Activated T-cell treated with anti-CD3 and anti-CD28 coated beads for 24 hours (primary cell): Measurements from ENCODE around the gene VIPR1.

ENCODE experiments used
- DNase-seq: peaks from one replicate; pipeline ENCODE4 v3.0.0-alpha.2; 2020; ENCODE audit warnings: low read depth

Gene VIPR1

DNA sequence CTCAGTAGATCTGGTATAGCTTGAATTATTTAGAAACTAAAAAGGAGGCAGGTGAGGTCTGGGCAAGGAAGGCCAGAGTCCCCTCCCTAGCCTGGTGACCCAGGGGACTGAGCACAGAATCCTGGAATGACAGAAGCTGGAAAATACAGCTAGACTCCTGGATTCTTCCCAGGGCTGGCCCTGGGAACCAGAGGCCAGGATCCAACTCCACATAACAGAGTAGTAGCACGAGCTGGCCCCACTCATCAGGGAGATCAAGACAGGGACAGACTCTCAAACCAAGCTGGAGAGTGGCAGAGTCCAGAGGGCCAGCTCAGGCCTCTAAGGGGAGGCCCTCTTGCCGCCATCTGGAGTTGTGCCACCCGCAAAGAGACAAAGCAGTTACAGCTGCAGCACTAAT is 10.7 kb downstream of the VIPR1 start:
- no peak for DNase-seq

- no peak for DNase-seq
Measured at GRCh38 chr3:42513521-42513920, 11.1 kb downstream of the VIPR1 start.

GRCh38 chr3:42514876-42515275 is 12.4 kb downstream of the VIPR1 start:
- no peak for DNase-seq

GRCh38 chr3:42515391-42515916 is 13.0 kb downstream of the VIPR1 start:
- no peak for DNase-seq

DNA sequence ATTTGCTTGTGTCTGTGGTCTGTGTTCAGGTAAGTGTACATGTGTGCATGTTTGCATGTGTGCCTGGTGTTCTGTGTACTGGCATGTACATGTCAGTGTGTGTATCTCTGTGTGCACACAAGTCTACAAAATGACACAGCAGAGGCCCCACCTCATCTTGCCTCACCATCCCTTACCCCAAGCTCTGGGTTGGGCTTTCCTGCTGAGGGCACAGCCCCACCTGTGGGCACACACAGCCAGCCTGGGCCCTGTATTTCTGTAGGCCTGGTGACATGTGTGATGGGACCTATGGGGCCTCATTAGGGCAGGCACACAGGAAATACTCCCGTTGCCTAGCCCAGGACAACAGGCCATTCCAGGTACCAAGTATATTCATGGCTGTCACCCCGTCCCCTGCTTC is 13.5 kb downstream of the VIPR1 start:
- DNase-seq: no peak

- no peak for DNase-seq
Measured at GRCh38 chr3:42516443-42516842, 14.0 kb downstream of the VIPR1 start.

DNA sequence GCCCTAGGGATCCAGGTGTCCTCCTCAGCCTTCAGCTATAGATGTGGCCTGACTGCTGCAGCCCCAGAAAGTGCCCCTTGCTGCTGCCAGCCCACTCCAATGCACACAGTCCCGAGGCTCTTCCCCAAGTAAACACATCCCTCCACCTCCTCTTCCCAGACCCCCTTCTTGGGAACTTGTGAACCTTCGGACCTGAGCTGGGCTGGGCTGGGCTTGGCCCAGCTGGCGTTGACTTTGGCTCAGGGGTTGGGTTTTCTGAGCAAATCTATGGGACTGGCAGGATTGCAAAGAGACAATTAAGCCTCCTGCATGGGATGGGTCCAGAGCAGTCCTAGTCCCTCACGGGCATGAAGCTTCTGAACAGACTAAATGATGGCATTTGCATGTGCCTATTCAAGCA is 14.7 kb downstream of the VIPR1 start:
- DNase-seq: no peak

DNA sequence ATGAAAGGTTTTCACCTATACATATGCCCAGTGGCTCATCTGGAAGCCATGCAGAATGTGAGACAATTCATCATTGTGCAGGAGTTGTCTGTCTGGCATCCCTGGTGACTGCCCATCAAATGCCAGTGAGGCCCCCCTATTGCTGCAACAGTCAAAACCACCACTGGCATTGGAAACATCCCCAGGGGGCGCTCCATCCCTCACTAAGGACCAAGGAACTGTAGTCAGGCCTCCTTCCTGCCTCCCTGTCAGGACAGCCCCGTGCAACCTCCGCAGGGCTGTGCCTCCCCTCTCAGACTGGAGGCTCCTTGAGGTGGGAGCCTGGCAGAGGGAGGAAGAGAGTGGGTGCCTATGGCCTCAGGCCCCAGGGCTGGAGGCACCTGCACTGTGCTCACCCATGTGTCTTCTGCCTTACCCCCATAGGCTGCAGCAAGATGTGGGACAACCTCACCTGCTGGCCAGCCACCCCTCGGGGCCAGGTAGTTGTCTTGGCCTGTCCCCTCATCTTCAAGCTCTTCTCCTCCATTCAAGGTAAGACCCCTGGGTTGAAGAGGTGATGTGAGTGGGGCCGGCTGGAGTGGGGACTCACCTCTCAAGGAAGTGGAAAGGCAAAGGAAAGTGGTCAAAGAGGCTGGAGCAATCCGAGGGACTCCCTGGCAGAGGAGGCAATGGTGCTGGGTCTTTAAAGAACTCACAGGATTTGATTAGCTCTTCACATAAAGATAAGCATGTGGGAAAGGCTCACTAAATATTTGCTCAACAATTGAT is 16.5 kb downstream of the VIPR1 start:
- no peak for DNase-seq

DNA sequence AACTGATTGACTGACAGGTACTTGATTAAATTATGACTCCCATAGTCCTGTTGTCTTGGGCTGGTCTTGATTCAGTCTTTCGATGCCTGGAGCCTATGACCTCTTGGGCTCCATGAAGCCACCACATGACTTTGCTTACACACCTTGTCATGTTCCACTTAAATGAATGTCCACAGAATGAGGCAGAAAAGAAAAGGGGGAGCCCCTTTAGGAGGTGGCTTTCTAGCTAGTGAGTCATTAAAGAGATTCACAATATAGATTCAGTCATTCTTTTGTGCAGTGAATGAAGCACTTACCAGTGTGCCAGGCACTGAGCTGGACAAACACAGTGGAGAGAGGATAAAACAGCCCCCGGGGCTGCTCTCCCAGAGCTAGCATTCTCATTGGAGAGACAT is 17.1 kb downstream of the VIPR1 start:
- DNase-seq: no peak

- DNase-seq: no peak
Measured at GRCh38 chr3:42520336-42520735, 17.9 kb downstream of the VIPR1 start.

DNA sequence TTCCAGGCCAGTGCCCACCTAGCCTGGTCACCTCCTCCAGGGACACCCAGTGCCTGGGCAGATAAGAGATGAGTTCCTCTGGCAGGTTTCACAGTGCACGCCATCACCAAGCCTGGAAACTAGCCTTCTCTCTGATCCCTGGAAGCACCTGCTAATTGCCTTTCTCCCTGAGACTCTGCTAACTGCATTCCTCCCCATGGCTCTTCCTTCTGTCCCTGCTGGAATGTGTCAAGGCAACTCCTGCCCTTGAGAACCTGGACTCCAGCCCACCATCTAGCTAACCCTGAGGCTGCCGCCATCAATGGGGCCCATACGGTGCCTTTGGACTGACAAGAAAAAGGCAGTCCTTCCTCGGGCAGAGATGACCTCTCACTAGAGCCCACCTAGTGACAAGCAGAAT is 18.5 kb downstream of the VIPR1 start:
- DNase-seq: no peak

DNA sequence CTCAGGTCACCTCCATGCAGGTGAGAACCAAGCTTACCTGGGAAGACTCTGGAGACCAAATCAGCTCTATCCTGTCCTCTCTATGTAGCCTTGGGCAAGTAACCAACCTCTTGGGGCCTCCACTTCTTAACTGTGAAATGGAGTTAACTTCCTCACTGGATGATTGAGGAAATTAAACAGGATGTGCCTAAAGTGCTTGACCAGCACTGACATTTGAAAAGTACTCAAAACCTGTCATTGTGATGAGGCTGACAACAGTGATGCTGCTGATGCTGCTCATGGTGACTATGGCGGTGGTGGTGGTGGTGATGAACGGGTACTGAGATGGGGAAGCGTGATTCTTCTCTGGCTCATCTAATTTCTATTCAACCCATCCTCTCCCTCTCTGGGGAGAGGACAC is 22.3 kb downstream of the VIPR1 start:
- DNase-seq: no peak

DNA sequence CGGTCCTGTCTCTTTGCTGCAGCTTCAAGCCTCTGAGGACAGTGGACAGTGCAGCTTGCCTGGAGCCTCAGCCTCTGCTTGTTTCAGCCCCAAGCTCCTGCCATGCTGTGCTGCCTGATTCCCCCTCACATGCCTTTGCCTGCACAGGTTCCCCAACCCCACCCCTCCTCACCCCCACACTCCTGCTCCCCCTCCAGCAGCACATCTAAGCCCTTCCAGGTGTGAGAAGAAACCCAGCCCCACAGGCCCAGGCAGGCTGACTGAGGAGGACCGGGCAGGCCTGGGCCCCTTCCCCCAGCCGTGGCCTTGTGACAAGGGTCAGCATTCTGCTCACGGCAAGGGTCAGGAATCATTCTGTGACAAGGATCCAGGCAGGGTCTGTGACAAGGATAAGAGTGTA is 22.8 kb downstream of the VIPR1 start:
- DNase-seq: no peak

GRCh38 chr3:42525736-42526345 is 23.4 kb downstream of the VIPR1 start:
- DNase-seq: no peak

DNA sequence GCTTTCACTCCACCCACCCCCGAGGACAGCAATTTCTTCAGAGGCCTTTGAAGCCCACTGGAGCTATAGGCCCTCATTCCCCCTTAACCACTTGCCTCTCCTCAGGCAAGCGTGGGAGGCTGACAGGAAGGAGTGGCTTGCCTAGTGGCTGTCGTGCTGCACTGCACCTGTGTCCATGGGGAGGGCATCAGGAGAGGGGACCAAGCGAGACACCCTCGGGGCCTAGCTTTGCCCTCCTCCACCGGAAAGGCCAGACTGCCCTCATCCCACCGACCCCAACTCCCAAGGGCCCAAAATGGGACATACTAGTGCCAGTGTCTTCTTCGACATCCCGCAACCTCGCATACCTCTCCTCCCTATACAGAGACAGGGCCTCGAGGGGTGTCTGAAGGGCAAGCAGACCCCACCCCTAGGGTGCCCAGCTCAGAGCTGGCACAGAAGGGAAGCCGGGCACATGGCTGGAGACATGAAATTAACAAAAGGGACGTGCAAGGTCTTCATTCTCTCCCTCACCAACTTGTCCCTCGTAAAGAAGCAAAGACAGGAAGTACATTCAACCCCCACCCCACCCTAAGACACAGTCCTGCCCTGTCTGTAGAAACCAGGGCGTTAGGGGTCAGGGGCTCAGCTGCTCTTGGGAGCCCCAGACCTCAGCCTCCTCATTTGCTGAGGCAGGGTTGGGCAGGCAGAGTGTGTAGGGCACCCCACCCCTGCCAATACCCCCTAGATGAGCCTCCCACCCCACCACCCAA is 24.3 kb downstream of the VIPR1 start:
- DNase-seq: peak; percentile 41

- DNase-seq: no peak
Measured at GRCh38 chr3:42527368-42527917, 25.0 kb downstream of the VIPR1 start.

DNA sequence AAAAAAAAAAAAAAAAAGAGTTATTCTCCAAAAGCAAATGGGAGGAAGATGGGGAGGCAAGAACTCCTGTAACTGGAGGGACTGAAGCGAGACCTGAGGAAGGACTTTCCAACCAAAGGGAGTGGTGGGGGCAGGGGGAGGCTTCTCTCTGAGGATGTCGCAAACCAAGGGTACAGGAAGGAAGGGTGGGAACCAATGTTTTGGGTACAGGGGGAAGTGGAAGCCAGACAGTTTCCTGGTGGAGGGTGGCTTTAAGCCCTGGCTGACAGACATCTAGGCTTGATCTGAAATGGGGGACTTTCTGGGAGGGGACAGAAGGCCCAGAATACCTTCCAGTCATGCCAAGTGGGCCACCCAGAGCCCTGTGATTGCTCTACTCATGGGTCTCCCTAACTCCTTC is 27.0 kb downstream of the VIPR1 start:
- DNase-seq: no peak

DNA sequence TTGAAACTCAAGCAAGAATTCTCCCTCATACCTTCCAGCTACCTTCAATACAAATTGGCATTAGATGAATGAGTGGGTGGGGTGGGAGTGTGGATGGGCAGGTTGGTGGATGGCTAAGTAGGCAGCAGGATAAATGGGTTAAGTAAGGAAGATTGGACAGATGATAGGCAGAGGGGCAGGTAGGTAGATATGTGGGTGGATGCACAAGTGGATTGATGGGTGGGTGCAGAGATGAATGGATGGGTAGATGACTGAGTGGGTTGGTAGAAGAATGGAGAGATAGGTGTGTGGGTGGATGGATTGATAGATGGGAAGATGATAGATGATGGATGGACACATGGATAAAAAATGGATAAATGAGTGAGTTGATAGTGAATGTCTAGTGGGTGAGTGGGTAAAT is 27.6 kb downstream of the VIPR1 start:
- no peak for DNase-seq

GRCh38 chr3:42531470-42531869 is 29.0 kb downstream of the VIPR1 start:
- no peak for DNase-seq

DNA sequence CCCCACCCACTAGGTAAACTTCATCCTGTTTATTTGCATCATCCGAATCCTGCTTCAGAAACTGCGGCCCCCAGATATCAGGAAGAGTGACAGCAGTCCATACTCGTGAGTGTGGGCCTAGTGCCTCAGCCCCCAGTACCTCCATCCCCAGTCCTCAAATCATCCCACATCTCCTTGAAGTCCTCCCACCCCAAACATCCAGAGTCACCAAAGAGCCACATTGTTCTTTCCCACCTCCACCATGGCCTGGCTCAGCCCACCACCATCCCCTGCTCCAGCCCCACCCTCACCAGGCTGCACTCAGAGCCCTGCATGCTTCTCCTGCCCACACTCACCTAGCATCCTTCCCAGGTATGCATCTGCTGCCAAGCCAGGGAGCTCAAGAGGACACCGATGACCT is 29.8 kb downstream of the VIPR1 start:
- no peak for DNase-seq

GRCh38 chr3:42533161-42533897 is 30.9 kb downstream of the VIPR1 start:
- DNase-seq: no peak
